ENCODE data around the gene TRAF2.

TRAF2 gene

DNA sequence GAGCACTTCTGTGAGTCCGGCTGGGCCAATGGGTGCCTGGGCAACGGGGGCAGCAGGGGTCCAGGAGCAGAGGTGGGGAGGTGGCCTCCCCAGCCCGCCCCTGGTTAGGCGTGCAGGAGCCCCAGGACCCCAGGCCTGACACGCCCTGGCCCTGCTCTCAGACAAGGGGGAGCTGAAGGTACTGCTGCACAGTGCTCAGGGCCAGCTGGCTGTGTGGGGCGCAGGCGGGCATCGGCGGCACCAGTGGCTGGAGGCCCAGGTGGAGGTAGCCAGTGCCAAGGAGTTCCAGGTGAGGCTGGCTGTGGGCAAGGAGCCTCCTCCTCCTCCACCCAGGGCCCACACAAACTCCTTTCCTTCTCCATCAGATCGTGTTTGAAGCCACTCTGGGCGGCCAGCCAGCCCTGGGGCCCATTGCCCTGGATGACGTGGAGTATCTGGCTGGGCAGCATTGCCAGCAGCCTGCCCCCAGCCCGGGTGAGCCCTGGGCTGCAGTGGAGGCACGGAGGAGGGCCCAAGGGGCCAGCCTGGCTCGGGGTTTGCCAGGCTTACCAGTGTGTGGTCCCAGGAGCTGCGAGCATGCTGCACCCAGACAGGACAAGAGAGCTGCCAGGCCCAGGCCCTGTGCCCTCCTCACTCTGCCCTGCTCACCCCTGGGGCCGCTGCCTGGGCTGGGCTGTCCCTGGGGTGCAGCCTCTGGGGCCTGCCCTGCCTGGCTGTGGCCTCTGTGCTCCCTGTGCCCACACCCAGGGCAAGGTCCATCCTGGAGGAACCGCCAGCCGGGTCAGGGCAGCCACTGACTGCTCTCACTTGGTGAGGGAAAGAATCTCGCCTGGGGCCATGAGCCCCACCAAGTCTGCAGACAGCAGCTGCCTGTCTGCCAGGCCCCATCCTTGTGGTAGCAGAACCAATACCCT lies 27.2 kb upstream of the TRAF2 start:
- Histone ChIP-seq H3K27me3 (no peaks in the 10 kb centered on the region), H3K4me3 (no peak overlapping the region; a peak in 2 of 20 replicates), H3K9me3 (replicated peaks in 1 of 11) (no peaks in the 10 kb centered on the region), H3K4me2 (peak overlapping the region; percentile 0 to 94 (median 80); a peak in 20 of 22 replicates), H3K9ac (peak overlapping the region; percentile 11 to 77 (median 58); a peak in 21 of 22 replicates), H3K27ac (peak overlapping the region in 8 of 11 experiments; percentile 33 to 59 (median 42); a peak in 15 of 22 replicates), H4K20me1 (peaks cover 44 to 100% (median 96%) of the 10 kb centered on the region in 11 experiments; a peak in 21 of 22 replicates), H3K4me1 (peaks cover 43 to 92% (median 84%) of the 10 kb centered on the region in 10 experiments), H3K36me3 (peaks cover 33 to 59% (median 38%) of the 10 kb centered on the region in 11 experiments)
- TF ChIP-seq Cebpa-rat (IDR thresholded peaks at IDR 0.05), result no peak

- peak overlapping the region in 9 of 11 experiments; percentile 50 to 94 (median 81); a peak in 16 of 22 replicates for H3K4me2 ChIP-seq
- H3K9me3 ChIP-seq (replicated peaks in 1 of 11), result no peaks in the 10 kb centered on the region
- no peak for TF ChIP-seq Cebpa-rat (IDR thresholded peaks at IDR 0.05)
- no peak overlapping the region; a peak in 1 of 22 replicates for H3K27ac ChIP-seq
- H3K9ac ChIP-seq, result peak overlapping the region in 8 of 11 experiments; percentile 9 to 58 (median 44); a peak in 8 of 22 replicates
- H3K4me3 ChIP-seq, result no peak overlapping the region
- H4K20me1 ChIP-seq, result peaks cover 48 to 100% (median 99%) of the 10 kb centered on the region in 11 experiments; a peak in 21 of 22 replicates
- H3K4me1 ChIP-seq, result peaks cover 50 to 91% (median 82%) of the 10 kb centered on the region in 10 experiments
- H3K27me3 ChIP-seq, result no peaks in the 10 kb centered on the region
- H3K36me3 ChIP-seq, result peaks cover 37 to 68% (median 47%) of the 10 kb centered on the region in 11 experiments
Measured at GRCh38 chr9:136860529-136860928, 25.8 kb upstream of the TRAF2 start.

- Histone ChIP-seq H3K9me3 (replicated peaks in 1 of 11) (no peaks in the 10 kb centered on the region), H3K4me3 (no peak overlapping the region), H3K27me3 (no peaks in the 10 kb centered on the region), H3K4me2 (peak overlapping the region in 8 of 11 experiments; percentile 12 to 94 (median 82); a peak in 14 of 22 replicates), H3K27ac (no peak overlapping the region; a peak in 1 of 22 replicates), H3K4me1 (peaks cover 44 to 84% (median 76%) of the 10 kb centered on the region in 10 experiments), H3K9ac (peak overlapping the region in 9 of 11 experiments; percentile 10 to 58 (median 40); a peak in 8 of 22 replicates), H3K36me3 (peaks cover 37 to 68% (median 47%) of the 10 kb centered on the region in 11 experiments), H4K20me1 (peaks cover 48 to 94% (median 92%) of the 10 kb centered on the region in 11 experiments; a peak in 21 of 22 replicates)
- no peak for TF ChIP-seq Cebpa-rat (IDR thresholded peaks at IDR 0.05)
Measured at GRCh38 chr9:136860933-136861873, 25.1 kb upstream of the TRAF2 start.

- H3K4me2 ChIP-seq, result peak overlapping the region in 4 of 11 experiments; percentile 22 to 89 (median 53); a peak in 2 of 22 replicates
- H3K36me3 ChIP-seq, result peaks cover 37 to 66% (median 47%) of the 10 kb centered on the region in 11 experiments
- H3K9ac ChIP-seq, result peak overlapping the region in 7 of 11 experiments; percentile 8 to 48 (median 13); a peak in 5 of 22 replicates
- H4K20me1 ChIP-seq, result peaks cover 48 to 86% (median 85%) of the 10 kb centered on the region in 11 experiments; a peak in 21 of 22 replicates
- no peaks in the 10 kb centered on the region for H3K27me3 ChIP-seq
- no peak overlapping the region for H3K27ac ChIP-seq
- H3K4me1 ChIP-seq, result peaks cover 45 to 80% (median 73%) of the 10 kb centered on the region in 10 experiments
- peaks cover 0 to 3% (median 0%) of the 10 kb centered on the region in 11 experiments; a peak in 6 of 22 replicates for H3K9me3 ChIP-seq (replicated peaks in 1 of 11)
- no peak overlapping the region for H3K4me3 ChIP-seq
- no peak for TF ChIP-seq Cebpa-rat (IDR thresholded peaks at IDR 0.05)
Measured at GRCh38 chr9:136861874-136862457, 24.4 kb upstream of the TRAF2 start.

DNA sequence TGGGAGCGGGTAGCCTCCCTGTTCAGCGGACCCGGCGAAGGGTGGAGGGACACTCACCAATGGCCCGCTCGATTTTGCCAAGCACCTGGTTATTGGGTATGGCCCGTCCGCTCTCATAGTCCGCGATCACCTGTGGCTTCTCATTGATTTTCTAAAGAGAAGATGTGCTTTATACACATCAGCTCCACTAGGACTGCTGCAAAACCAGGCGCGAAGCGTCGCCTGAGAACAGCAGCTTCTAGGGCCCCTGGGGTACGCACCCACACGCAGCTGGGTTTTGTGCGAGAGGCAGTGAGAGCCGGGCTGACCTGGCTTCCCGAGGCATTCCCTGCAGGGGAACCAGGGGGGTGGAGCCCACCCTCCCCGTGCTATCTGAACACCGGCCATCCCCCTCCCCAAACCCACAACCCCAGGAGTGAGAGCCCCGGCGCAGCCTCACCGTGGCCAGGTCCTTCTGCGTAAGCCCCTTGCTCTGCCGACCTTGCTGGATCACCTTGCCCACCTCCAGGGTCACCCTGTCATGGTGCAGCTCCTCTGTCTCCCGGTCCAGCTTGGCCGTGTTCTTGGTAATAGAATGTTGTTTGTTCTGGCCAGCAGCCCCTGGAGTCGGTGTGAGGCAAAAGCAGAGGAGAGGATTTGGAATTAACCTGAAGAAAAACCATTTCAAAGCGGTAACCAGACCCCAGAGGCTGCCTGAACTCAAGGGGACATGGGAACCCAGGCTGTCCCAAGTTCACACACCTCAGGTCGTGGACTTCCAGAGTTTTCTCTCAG lies 23.3 kb upstream of the TRAF2 start:
- Histone ChIP-seq H4K20me1 (peaks cover 48 to 76% (median 74%) of the 10 kb centered on the region in 11 experiments; a peak in 21 of 22 replicates), H3K4me3 (no peak overlapping the region), H3K9ac (peak overlapping the region in 9 of 11 experiments; percentile 1 to 97 (median 92); a peak in 7 of 22 replicates), H3K4me1 (peaks cover 51 to 77% (median 67%) of the 10 kb centered on the region in 10 experiments), H3K27me3 (no peaks in the 10 kb centered on the region), H3K27ac (no peak overlapping the region), H3K36me3 (peaks cover 37 to 65% (median 47%) of the 10 kb centered on the region in 11 experiments), H3K4me2 (peak overlapping the region in 2 of 11 experiments; percentile 94 to 99; a peak in 1 of 22 replicates), H3K9me3 (replicated peaks in 1 of 11) (peaks cover 0 to 14% (median 7%) of the 10 kb centered on the region in 11 experiments; a peak in 11 of 22 replicates)
- no peak for TF ChIP-seq Cebpa-rat (IDR thresholded peaks at IDR 0.05)

DNA sequence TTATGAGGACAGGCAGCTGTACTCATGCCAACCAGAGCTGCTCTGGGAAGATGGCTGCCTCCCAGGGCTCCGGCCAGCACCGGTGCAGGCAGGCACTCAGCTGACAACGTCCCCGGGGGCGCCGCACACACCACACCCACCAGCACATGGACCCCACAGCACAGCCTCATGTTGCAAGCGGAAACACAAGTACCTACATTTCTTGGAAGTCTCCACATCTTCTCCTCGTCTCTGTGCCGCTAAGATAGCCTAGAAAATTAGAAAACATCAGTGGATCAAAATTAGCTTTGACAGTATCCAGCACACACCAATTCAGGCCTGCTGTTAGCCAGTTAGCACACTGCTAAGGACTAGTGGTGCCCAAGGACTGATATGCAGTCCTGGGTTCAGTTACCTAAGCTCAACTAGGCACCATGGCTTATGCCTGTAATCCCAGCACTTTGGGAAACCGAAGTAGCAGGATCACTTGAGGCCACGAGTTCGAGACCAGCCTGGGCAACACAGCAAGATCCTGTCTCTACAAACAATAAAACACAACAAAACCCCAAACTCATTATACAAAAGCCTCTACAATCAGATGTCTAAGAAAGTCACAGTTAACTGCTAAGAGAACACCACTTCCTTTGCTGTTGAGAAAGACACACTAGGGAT lies 22.6 kb upstream of the TRAF2 start:
- Histone ChIP-seq H3K4me1 (peaks cover 50 to 70% (median 60%) of the 10 kb centered on the region in 10 experiments), H3K27ac (no peak overlapping the region; a peak in 1 of 22 replicates), H3K36me3 (peaks cover 37 to 65% (median 47%) of the 10 kb centered on the region in 11 experiments), H3K4me3 (no peak overlapping the region), H3K9ac (peak overlapping the region in 9 of 11 experiments; percentile 1 to 97 (median 92); a peak in 11 of 22 replicates), H3K4me2 (peak overlapping the region; percentile 91 to 99 (median 97); a peak in 18 of 22 replicates), H3K27me3 (no peaks in the 10 kb centered on the region), H3K9me3 (replicated peaks in 1 of 11) (peaks cover 0 to 20% (median 9%) of the 10 kb centered on the region in 11 experiments; a peak in 11 of 22 replicates), H4K20me1 (peaks cover 48 to 69% (median 67%) of the 10 kb centered on the region in 11 experiments; a peak in 21 of 22 replicates)
- no peak for TF ChIP-seq Cebpa-rat (IDR thresholded peaks at IDR 0.05)
